ENCODE data around the gene CKS2.
A peak's percentile ranks its signal among the peaks of the same experiment; 100 is the strongest.
"Not testable (repeated sequence)": the region's sequence is repeated elsewhere in the genome, so short reads cannot be mapped to it uniquely, and the experiment has no call there.

CKS2 gene

GRCh38 chr9:89278997-89279739, 31.8 kb upstream of the CKS2 start:
- DNase-seq (ENCODE audit: low spot score): peak; percentile 65
- TF ChIP-seq, protein P1, sequence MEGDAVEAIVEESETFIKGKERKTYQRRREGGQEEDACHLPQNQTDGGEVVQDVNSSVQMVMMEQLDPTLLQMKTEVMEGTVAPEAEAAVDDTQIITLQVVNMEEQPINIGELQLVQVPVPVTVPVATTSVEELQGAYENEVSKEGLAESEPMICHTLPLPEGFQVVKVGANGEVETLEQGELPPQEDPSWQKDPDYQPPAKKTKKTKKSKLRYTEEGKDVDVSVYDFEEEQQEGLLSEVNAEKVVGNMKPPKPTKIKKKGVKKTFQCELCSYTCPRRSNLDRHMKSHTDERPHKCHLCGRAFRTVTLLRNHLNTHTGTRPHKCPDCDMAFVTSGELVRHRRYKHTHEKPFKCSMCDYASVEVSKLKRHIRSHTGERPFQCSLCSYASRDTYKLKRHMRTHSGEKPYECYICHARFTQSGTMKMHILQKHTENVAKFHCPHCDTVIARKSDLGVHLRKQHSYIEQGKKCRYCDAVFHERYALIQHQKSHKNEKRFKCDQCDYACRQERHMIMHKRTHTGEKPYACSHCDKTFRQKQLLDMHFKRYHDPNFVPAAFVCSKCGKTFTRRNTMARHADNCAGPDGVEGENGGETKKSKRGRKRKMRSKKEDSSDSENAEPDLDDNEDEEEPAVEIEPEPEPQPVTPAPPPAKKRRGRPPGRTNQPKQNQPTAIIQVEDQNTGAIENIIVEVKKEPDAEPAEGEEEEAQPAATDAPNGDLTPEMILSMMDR (IDR thresholded peaks at IDR 0.05; ENCODE audit: extremely low read depth, insufficient read depth, missing control alignments): peak; percentile 72
- in situ Hi-C loops (cut with MboI; ENCODE audit: low pct_unique_long_range_greater_than_20kb, low sequenced_read_pairs, unreplicated experiment): no loop called here

GRCh38 chr9:89281106-89281505, 29.9 kb upstream of the CKS2 start:
- TF ChIP-seq, protein P1 (IDR thresholded peaks at IDR 0.05; ENCODE audit: extremely low read depth, insufficient read depth, missing control alignments): no peak
- in situ Hi-C loops (cut with MboI; ENCODE audit: low pct_unique_long_range_greater_than_20kb, low sequenced_read_pairs, unreplicated experiment): no loop called here
- DNase-seq (ENCODE audit: low spot score): no peak

- in situ Hi-C loops (cut with MboI; ENCODE audit: low pct_unique_long_range_greater_than_20kb, low sequenced_read_pairs, unreplicated experiment): not testable (repeated sequence)
Measured at GRCh38 chr9:89282248-89282968, 28.6 kb upstream of the CKS2 start.

GRCh38 chr9:89284076-89284475, 26.9 kb upstream of the CKS2 start:
- DNase-seq (ENCODE audit: low spot score): no peak
- in situ Hi-C loops (cut with MboI; ENCODE audit: low pct_unique_long_range_greater_than_20kb, low sequenced_read_pairs, unreplicated experiment): no loop called here
- TF ChIP-seq, protein P1 (IDR thresholded peaks at IDR 0.05; ENCODE audit: extremely low read depth, insufficient read depth, missing control alignments): no peak

More at GRCh38 chr9:89282248-89282968, 28.6 kb upstream of the CKS2 start:
- DNase-seq (ENCODE audit: low spot score): not testable (repeated sequence)

DNA sequence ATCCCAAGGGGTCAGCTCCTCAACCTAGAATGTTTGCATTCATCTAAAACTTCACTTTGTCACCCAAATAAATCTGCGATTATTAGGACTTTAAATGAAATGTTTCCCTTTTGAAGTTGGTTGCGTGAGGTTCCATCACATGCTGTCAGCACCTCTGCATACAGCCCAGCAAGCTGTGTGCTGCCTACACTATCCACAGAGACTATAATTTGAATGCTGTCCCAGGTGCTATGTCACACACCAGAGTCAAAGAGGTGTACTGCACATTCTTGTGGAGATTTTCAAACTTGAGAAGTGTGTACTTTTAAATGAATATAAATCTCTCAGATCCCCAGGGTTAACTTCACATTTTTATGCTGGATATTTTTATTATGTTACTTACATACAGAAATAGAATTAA, 19.3 kb upstream of the CKS2 start:
- in situ Hi-C loops (cut with MboI; ENCODE audit: low pct_unique_long_range_greater_than_20kb, low sequenced_read_pairs, unreplicated experiment): no loop called here
- TF ChIP-seq, protein P1 (IDR thresholded peaks at IDR 0.05; ENCODE audit: extremely low read depth, insufficient read depth, missing control alignments): no peak
- no peak for DNase-seq (ENCODE audit: low spot score)

- in situ Hi-C loops (cut with MboI; ENCODE audit: low pct_unique_long_range_greater_than_20kb, low sequenced_read_pairs, unreplicated experiment): no loop called here
Measured at GRCh38 chr9:89293014-89293413, 18.0 kb upstream of the CKS2 start.

More at GRCh38 chr9:89293014-89293413, 18.0 kb upstream of the CKS2 start:
- DNase-seq (ENCODE audit: low spot score): no peak
- TF ChIP-seq, protein P1 (IDR thresholded peaks at IDR 0.05; ENCODE audit: extremely low read depth, insufficient read depth, missing control alignments): no peak

Measured in GM13977 (cell line).